ENCODE measurements around the gene HHAT. TPM values are rescaled to one million over a fixed set of nuclear protein-coding genes. Genes with fewer than 3 reads are reported as not detected.

The HHAT gene
- total and polyA plus RNA-seq, 2 donors (not counting 3 experiments of a cell fraction or from before 2014, with no cell fraction given) = 2.4 to 4.3 TPM

- Histone ChIP-seq H3K9me3 (replicated peaks; ENCODE audit: control insufficient read depth, insufficient read depth, low read length) (peaks cover 5% of the 10 kb centered on the region), H3K4me1 (ENCODE audit: control insufficient read depth, extremely low read depth, insufficient read depth, low read length) (no peaks in the 10 kb centered on the region), H2AFZ (ENCODE audit: low read depth, low read length) (no peak overlapping the region), H3K9me1 (replicated peaks; ENCODE audit: control insufficient read depth, extremely low read depth, insufficient read depth, low read length) (no peaks in the 10 kb centered on the region), H3K9ac (replicated peaks; ENCODE audit: extremely low read depth, insufficient read depth, low read length) (no peak overlapping the region), H4K20me1 (replicated peaks; ENCODE audit: control insufficient read depth, extremely low read depth, insufficient read depth, low read length) (no peaks in the 10 kb centered on the region), H3K4me2 (ENCODE audit: insufficient read depth, low read length) (no peak overlapping the region), H3K27me3 (ENCODE audit: control insufficient read depth in 2 of 2, insufficient read depth in 2 of 2, low read length in 2 of 2) (no peaks in the 10 kb centered on the region), H3K27ac (ENCODE audit: insufficient read depth, low read depth, low read length) (no peak overlapping the region), H3K36me3 (ENCODE audit: control insufficient read depth in 2 of 2, extremely low read depth in 1 of 2, insufficient read depth in 2 of 2, low read length in 2 of 2) (no peaks in the 10 kb centered on the region), H3K4me3 (replicated peaks in 1 of 3; ENCODE audit: insufficient read depth in 1 of 3, low read depth in 1 of 3, low read length in 3 of 3) (no peak overlapping the region), H3K79me2 (ENCODE audit: control insufficient read depth, insufficient read depth, low read length) (no peaks in the 10 kb centered on the region)
- no TSS peak for BruUV-seq (replicated peaks)
- TF ChIP-seq EZH2 (IDR thresholded peaks at IDR 0.05; ENCODE audit: borderline replicate concordance, low read depth, low read length, severe bottlenecking) (no peak), GATA2 (IDR thresholded peaks at IDR 0.05; ENCODE audit: insufficient read depth, insufficient read length, low read depth, low read length) (no peak), JUN (IDR thresholded peaks at IDR 0.05; ENCODE audit: borderline replicate concordance, insufficient read depth, insufficient read length, low read depth) (no peak), MYC (IDR thresholded peaks at IDR 0.05; ENCODE audit: low read depth, low read length) (no peak), FOS (IDR thresholded peaks at IDR 0.05; ENCODE audit: borderline replicate concordance, insufficient read depth, low read length) (no peak), POLR2A (IDR thresholded peaks at IDR 0.05; ENCODE audit: low read depth, low read length) (no peak), POLR2AphosphoS5 (IDR thresholded peaks at IDR 0.05; ENCODE audit: insufficient read depth, low read depth, low read length) (no peak)
- no peak for DNase-seq (ENCODE audit: low read depth, low spot score)
- dilution Hi-C loops (cut with MboI; ENCODE audit: extremely low pct_ligation_motif_present, low sequenced_read_pairs) = no loop called here
- ChIA-PET POLR2A (no interaction called here), CTCF (no interaction called here)
- intact Hi-C loops (cut with micrococcal nuclease) = no loop called here
- no peak for FAIRE-seq
Measured at GRCh38 chr1:210698661-210699060, 370.0 kb downstream of the HHAT start.

- intact Hi-C loops (cut with micrococcal nuclease) = no loop called here
- H3K79me2 ChIP-seq (ENCODE audit: control insufficient read depth, insufficient read depth, low read length) = no peaks in the 10 kb centered on the region
- POLR2A ChIA-PET = no interaction called here
- BruUV-seq (replicated peaks) = no TSS peak
- FAIRE-seq (no peak), DNase-seq (ENCODE audit: low read depth, low spot score) (no peak)
- no peak overlapping the region for H3K27ac ChIP-seq (ENCODE audit: insufficient read depth, low read depth, low read length)
- H3K36me3 ChIP-seq (ENCODE audit: control insufficient read depth in 2 of 2, extremely low read depth in 1 of 2, insufficient read depth in 2 of 2, low read length in 2 of 2) = no peaks in the 10 kb centered on the region
- H2AFZ ChIP-seq (ENCODE audit: low read depth, low read length) = no peak overlapping the region
- peaks cover 4% of the 10 kb centered on the region for H3K9me3 ChIP-seq (replicated peaks; ENCODE audit: control insufficient read depth, insufficient read depth, low read length)
- H4K20me1 ChIP-seq (replicated peaks; ENCODE audit: control insufficient read depth, extremely low read depth, insufficient read depth, low read length) = no peaks in the 10 kb centered on the region
- H3K4me2 ChIP-seq (ENCODE audit: insufficient read depth, low read length) = no peak overlapping the region
- no peak overlapping the region for H3K9ac ChIP-seq (replicated peaks; ENCODE audit: extremely low read depth, insufficient read depth, low read length)
- H3K9me1 ChIP-seq (replicated peaks; ENCODE audit: control insufficient read depth, extremely low read depth, insufficient read depth, low read length) = no peaks in the 10 kb centered on the region
- dilution Hi-C loops (cut with MboI; ENCODE audit: extremely low pct_ligation_motif_present, low sequenced_read_pairs) = no loop called here
- no peaks in the 10 kb centered on the region for H3K27me3 ChIP-seq (ENCODE audit: control insufficient read depth in 2 of 2, insufficient read depth in 2 of 2, low read length in 2 of 2)
- TF ChIP-seq JUN (IDR thresholded peaks at IDR 0.05; ENCODE audit: borderline replicate concordance, insufficient read depth, insufficient read length, low read depth) (no peak), MAX (IDR thresholded peaks at IDR 0.05; ENCODE audit: insufficient read depth, insufficient read length) (no peak), FOS (IDR thresholded peaks at IDR 0.05; ENCODE audit: borderline replicate concordance, insufficient read depth, low read length) (no peak), POLR2AphosphoS5 (IDR thresholded peaks at IDR 0.05; ENCODE audit: insufficient read depth, low read depth, low read length) (no peak), MYC (IDR thresholded peaks at IDR 0.05; ENCODE audit: low read depth, low read length) (no peak), POLR2A (IDR thresholded peaks at IDR 0.05; ENCODE audit: low read depth, low read length) (no peak), EZH2 (IDR thresholded peaks at IDR 0.05; ENCODE audit: borderline replicate concordance, low read depth, low read length, severe bottlenecking) (no peak), GATA2 (IDR thresholded peaks at IDR 0.05; ENCODE audit: insufficient read depth, insufficient read length, low read depth, low read length) (no peak)
- TF ChIP-seq, protein P1, sequence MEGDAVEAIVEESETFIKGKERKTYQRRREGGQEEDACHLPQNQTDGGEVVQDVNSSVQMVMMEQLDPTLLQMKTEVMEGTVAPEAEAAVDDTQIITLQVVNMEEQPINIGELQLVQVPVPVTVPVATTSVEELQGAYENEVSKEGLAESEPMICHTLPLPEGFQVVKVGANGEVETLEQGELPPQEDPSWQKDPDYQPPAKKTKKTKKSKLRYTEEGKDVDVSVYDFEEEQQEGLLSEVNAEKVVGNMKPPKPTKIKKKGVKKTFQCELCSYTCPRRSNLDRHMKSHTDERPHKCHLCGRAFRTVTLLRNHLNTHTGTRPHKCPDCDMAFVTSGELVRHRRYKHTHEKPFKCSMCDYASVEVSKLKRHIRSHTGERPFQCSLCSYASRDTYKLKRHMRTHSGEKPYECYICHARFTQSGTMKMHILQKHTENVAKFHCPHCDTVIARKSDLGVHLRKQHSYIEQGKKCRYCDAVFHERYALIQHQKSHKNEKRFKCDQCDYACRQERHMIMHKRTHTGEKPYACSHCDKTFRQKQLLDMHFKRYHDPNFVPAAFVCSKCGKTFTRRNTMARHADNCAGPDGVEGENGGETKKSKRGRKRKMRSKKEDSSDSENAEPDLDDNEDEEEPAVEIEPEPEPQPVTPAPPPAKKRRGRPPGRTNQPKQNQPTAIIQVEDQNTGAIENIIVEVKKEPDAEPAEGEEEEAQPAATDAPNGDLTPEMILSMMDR (IDR thresholded peaks at IDR 0.05; ENCODE audit: extremely low read depth in 1 of 2, insufficient read depth in 1 of 2, low read depth in 1 of 2, low read length in 2 of 2) = no peak
- CTCF ChIA-PET = no interaction called here
- no peaks in the 10 kb centered on the region for H3K4me1 ChIP-seq (ENCODE audit: control insufficient read depth, extremely low read depth, insufficient read depth, low read length)
- no peak overlapping the region for H3K4me3 ChIP-seq (replicated peaks in 1 of 3; ENCODE audit: insufficient read depth in 1 of 3, low read depth in 1 of 3, low read length in 3 of 3)
Measured at GRCh38 chr1:210700083-210700482, 371.4 kb downstream of the HHAT start.
